HL-60 (cell line): Measurements from ENCODE around the gene KLHL10.
"Not testable (repeated sequence)": the region's sequence is repeated elsewhere in the genome, so short reads cannot be mapped to it uniquely, and the experiment has no call there.

Experiments
- DNase-seq, 2 experiments: peaks; one replicate each; pipeline ENCODE4 v3.0.0-alpha.2; 2010 to 2020; ENCODE audit warnings: low read depth in 1 of 2, low spot score in 1 of 2
- H3K27ac ChIP-seq: fragments of 250-450 bp; sonication (Bioruptor Pico); replicated peaks from 2 replicates; pipeline ENCODE4 v1.5.1; 2020; ENCODE audit warnings: mild to moderate bottlenecking, moderate library complexity
- H3K27me3 ChIP-seq: fragments of 250-450 bp; sonication (Bioruptor Pico); 2 replicates; pipeline ENCODE4 v1.5.1; 2021; ENCODE audit warnings: mild to moderate bottlenecking, moderate library complexity; ENCODE audit not compliant: insufficient read depth, poor library complexity, severe bottlenecking
- H3K4me3 ChIP-seq: replicated peaks from 2 replicates; pipeline ENCODE4 v1.5.1; 2011; ENCODE audit warnings: mild to moderate bottlenecking, control low read depth, low read length; ENCODE audit not compliant: insufficient read depth
- GABPA ChIP-seq: IDR thresholded peaks from 2 replicates; pipeline ENCODE4 v1.6.1; 2012; ENCODE audit warnings: low read depth
- POLR2AphosphoS5 ChIP-seq: IDR thresholded peaks from 2 replicates; pipeline ENCODE4 v1.6.1; 2012; ENCODE audit warnings: low read depth
- SPI1 ChIP-seq: IDR thresholded peaks from 2 replicates; pipeline ENCODE4 v1.6.1; 2012; ENCODE audit warnings: low read depth, mild to moderate bottlenecking, borderline replicate concordance
- TF ChIP-seq, protein P1 (sequence below): IDR thresholded peaks from one replicate; pipeline ENCODE4 v1.5.1; 2011; ENCODE audit warnings: low read length, control low read depth, inconsistent platforms; ENCODE audit not compliant: insufficient read depth
- TF ChIP-seq, protein P2 (sequence below): IDR thresholded peaks from 2 replicates; pipeline ENCODE4 v1.6.1; 2012; ENCODE audit warnings: low read depth; ENCODE audit not compliant: insufficient replicate concordance

KLHL10 gene

DNA sequence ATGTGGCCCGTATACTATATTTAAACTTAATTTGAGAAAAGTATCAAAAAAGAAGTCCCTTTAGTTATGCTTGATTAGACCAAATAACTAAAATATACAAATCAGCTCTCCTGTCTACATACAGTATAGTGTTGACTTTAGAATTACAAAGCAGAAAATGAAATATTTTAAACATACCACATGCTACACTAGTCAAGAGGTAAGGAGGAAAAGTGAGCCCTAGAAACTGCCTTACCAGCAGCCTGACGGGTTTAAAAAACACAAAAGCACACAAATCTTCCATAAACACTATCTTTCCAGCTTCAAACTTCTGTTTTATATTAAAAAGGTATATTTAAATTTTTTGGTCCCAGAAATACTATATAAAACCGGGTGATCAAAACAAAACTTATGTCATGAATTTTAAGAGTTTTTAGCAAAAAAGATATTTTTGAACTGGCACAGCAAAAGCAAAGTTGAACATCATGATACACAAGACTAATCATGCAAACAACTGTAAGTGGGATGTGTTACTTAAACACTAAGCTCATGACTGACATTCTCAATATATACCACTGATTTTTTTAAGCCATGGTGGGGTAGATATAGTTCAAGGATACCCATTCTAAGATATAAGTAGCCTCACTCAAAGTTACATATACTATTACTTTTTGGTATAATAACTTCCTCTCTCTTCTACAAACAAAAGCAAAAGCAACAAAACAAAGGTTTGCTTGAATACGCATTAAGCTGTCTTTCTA lies 11.8 kb downstream of the KLHL10 start:
- H3K27ac ChIP-seq: no peak overlapping the region
- no peaks in the 10 kb centered on the region for H3K27me3 ChIP-seq
- no peak for DNase-seq
- TF ChIP-seq POLR2AphosphoS5 (no peak), GABPA (no peak), SPI1 (no peak)
- TF ChIP-seq, protein P1, sequence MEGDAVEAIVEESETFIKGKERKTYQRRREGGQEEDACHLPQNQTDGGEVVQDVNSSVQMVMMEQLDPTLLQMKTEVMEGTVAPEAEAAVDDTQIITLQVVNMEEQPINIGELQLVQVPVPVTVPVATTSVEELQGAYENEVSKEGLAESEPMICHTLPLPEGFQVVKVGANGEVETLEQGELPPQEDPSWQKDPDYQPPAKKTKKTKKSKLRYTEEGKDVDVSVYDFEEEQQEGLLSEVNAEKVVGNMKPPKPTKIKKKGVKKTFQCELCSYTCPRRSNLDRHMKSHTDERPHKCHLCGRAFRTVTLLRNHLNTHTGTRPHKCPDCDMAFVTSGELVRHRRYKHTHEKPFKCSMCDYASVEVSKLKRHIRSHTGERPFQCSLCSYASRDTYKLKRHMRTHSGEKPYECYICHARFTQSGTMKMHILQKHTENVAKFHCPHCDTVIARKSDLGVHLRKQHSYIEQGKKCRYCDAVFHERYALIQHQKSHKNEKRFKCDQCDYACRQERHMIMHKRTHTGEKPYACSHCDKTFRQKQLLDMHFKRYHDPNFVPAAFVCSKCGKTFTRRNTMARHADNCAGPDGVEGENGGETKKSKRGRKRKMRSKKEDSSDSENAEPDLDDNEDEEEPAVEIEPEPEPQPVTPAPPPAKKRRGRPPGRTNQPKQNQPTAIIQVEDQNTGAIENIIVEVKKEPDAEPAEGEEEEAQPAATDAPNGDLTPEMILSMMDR: no peak
- TF ChIP-seq, protein P2, sequence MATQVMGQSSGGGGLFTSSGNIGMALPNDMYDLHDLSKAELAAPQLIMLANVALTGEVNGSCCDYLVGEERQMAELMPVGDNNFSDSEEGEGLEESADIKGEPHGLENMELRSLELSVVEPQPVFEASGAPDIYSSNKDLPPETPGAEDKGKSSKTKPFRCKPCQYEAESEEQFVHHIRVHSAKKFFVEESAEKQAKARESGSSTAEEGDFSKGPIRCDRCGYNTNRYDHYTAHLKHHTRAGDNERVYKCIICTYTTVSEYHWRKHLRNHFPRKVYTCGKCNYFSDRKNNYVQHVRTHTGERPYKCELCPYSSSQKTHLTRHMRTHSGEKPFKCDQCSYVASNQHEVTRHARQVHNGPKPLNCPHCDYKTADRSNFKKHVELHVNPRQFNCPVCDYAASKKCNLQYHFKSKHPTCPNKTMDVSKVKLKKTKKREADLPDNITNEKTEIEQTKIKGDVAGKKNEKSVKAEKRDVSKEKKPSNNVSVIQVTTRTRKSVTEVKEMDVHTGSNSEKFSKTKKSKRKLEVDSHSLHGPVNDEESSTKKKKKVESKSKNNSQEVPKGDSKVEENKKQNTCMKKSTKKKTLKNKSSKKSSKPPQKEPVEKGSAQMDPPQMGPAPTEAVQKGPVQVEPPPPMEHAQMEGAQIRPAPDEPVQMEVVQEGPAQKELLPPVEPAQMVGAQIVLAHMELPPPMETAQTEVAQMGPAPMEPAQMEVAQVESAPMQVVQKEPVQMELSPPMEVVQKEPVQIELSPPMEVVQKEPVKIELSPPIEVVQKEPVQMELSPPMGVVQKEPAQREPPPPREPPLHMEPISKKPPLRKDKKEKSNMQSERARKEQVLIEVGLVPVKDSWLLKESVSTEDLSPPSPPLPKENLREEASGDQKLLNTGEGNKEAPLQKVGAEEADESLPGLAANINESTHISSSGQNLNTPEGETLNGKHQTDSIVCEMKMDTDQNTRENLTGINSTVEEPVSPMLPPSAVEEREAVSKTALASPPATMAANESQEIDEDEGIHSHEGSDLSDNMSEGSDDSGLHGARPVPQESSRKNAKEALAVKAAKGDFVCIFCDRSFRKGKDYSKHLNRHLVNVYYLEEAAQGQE: no peak
- H3K4me3 ChIP-seq: no peak overlapping the region

DNA sequence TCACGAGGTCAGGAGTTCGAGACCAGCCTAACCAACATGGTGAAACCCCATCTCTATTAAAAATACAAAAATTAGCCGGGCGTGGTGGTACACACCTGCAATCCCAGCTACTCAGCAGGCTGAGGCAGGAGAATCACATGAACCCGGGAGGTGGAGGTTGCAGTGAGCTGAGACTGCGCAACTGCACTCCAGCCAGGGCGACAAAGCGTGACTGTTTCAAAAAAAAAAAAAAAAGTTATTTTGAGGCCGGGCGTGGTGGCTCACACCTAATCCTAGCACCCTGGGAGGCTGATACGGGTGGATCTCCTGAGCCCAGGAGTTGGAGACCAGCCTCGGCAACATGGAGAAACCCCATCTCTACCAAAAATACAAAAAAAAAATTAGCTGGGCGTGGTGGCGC lies 13.8 kb downstream of the KLHL10 start:
- not testable (repeated sequence) for H3K4me3 ChIP-seq, H3K27me3 ChIP-seq, H3K27ac ChIP-seq, DNase-seq

DNA sequence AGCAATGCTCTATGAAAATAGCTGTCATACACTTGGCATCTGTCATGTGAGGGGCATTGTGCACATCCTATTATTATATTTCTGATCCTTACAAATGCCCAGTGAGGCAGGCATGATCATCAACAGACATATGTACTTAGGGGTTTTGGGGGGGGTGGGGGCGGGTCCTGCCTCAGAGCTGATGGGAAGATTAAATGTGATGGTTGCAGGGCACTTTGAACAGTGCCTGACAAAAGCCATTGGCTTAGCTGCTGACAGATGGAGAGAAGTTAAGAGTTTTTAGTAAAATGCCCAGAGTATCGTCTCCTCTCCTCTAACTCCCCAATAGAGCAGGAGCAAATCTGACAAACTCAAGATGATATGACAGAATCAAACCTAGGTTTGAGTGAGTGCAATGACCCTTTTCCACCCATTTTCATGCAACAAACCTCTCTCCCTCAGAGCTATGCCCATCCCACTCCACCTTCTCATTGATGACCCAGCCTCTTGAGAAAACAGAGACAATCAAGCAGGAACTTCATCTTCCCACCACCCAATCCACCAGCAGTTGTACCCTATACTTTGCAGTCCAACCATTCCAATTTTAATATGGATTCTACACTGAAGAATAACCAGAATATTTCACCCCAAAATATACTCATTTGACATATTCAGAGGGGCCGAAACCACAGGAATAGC lies 22.8 kb downstream of the KLHL10 start:
- TF ChIP-seq, protein P1: no peak
- TF ChIP-seq, protein P2: no peak
- no peak for TF ChIP-seq SPI1
- TF ChIP-seq GABPA: no peak
- no peak for TF ChIP-seq POLR2AphosphoS5
- H3K4me3 ChIP-seq: no peak overlapping the region
- H3K27ac ChIP-seq: no peak overlapping the region
- H3K27me3 ChIP-seq: no peaks in the 10 kb centered on the region
- DNase-seq: no peak

DNA sequence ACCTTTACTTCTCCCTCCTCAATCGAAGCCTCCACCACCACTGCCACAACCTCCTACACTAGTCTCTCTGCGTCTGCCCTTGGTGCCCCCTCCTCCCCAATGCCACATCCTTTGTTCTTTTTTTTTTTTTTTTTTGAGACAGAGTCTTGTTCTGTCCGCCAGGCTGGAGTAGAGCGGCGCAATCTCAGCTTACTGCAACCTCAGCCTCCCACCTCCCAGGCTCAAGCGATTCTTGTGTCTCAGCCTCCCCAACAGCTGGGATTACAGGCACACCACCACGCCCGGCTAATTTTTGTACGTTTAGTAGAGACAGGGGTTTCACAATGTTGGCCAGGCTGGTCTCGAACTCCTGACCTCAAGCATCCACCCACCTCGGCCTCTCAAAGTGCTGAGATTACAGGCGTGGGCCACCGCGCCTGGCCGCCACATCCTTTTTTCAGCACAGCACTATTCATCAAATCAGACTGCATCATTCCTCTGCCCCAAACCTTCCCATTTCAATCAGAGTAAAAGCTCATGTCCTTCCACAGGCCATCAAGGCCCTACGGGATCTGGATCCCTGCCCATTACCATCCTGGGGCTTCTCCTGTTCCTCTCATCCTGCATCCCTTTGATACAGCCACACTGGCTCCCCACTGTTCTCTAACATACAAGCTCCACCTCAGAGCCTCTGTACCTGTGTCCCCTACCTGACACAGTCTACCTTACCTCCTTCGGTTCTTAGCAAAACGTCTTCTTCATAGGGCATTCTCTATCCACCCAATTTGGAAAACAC lies 25.6 kb downstream of the KLHL10 start:
- Histone ChIP-seq H3K27ac (no peak overlapping the region), H3K27me3 (no peaks in the 10 kb centered on the region), H3K4me3 (no peak overlapping the region)
- DNase-seq: no peak
- no peak for TF ChIP-seq GABPA
- TF ChIP-seq, protein P2: no peak
- TF ChIP-seq SPI1: no peak
- no peak for TF ChIP-seq POLR2AphosphoS5
- TF ChIP-seq, protein P1: no peak
